HG03442 (cell line): Measurements from ENCODE around the gene EFCAB7.
A peak's percentile ranks its signal among the peaks of the same experiment; 100 is the strongest.

ENCODE experiments used
- ATAC-seq: cut with Tn5 transposase; IDR thresholded peaks from one replicate; pipeline ENCODE4 v1.9.1; 2021; ENCODE audit warnings: mild to moderate bottlenecking, moderate library complexity; ENCODE audit not compliant: unreplicated experiment

The EFCAB7 gene

GRCh38 chr1:63601463-63601862 lies 78.1 kb downstream of the EFCAB7 start:
- ATAC-seq, result no peak

GRCh38 chr1:63601912-63602311 lies 78.6 kb downstream of the EFCAB7 start:
- ATAC-seq, result no peak

- no peak for ATAC-seq
Measured at GRCh38 chr1:63602629-63603028, 79.3 kb downstream of the EFCAB7 start.

GRCh38 chr1:63603810-63604209 lies 80.5 kb downstream of the EFCAB7 start:
- no peak for ATAC-seq

GRCh38 chr1:63607322-63607721 lies 84.0 kb downstream of the EFCAB7 start:
- no peak for ATAC-seq

- ATAC-seq, result no peak
Measured at GRCh38 chr1:63611231-63611630, 87.9 kb downstream of the EFCAB7 start.

- no peak for ATAC-seq
Measured at GRCh38 chr1:63612564-63612963, 89.2 kb downstream of the EFCAB7 start.

- no peak for ATAC-seq
Measured at GRCh38 chr1:63612971-63613370, 89.6 kb downstream of the EFCAB7 start.

- ATAC-seq, result peak; percentile 72
Measured at GRCh38 chr1:63615768-63616420, 92.6 kb downstream of the EFCAB7 start.

GRCh38 chr1:63617450-63617849 lies 94.1 kb downstream of the EFCAB7 start:
- ATAC-seq, result no peak

GRCh38 chr1:63618011-63618410 lies 94.7 kb downstream of the EFCAB7 start:
- no peak for ATAC-seq

GRCh38 chr1:63619558-63619957 lies 96.2 kb downstream of the EFCAB7 start:
- no peak for ATAC-seq

- ATAC-seq, result no peak
Measured at GRCh38 chr1:63620671-63621070, 97.3 kb downstream of the EFCAB7 start.

GRCh38 chr1:63621075-63621474 lies 97.8 kb downstream of the EFCAB7 start:
- no peak for ATAC-seq

- no peak for ATAC-seq
Measured at GRCh38 chr1:63621698-63622097, 98.4 kb downstream of the EFCAB7 start.
